CD4-positive, alpha-beta T cell treated with Interleukin-2 at 100 ng/mL for 4 hours (primary cell): Measurements from ENCODE around the gene SECISBP2L.
A peak's percentile ranks its signal among the peaks of the same experiment; 100 is the strongest.

Experiments
- DNase-seq: peaks from one replicate; pipeline ENCODE4 v3.0.0-alpha.2; 2020; ENCODE audit warnings: low spot score

The SECISBP2L gene

GRCh38 chr15:49060710-49061495, 14.7 kb upstream of the SECISBP2L start:
- no peak for DNase-seq

- no peak for DNase-seq
Observed at GRCh38 chr15:49059491-49059890, 13.2 kb upstream of the SECISBP2L start.

- DNase-seq = no peak
Observed at GRCh38 chr15:49058559-49058958, 12.3 kb upstream of the SECISBP2L start.

GRCh38 chr15:49055630-49056029, 9.4 kb upstream of the SECISBP2L start:
- DNase-seq = no peak

GRCh38 chr15:49052662-49053061, 6.4 kb upstream of the SECISBP2L start:
- no peak for DNase-seq

- no peak for DNase-seq
Observed at GRCh38 chr15:49047456-49047855, 1.2 kb upstream of the SECISBP2L start.

GRCh38 chr15:49045751-49046219, 461 bp downstream of the SECISBP2L start:
- peak; percentile 10 for DNase-seq

- DNase-seq = no peak
Observed at GRCh38 chr15:49044766-49045606, 1.3 kb downstream of the SECISBP2L start.

GRCh38 chr15:49044002-49044401, 2.2 kb downstream of the SECISBP2L start:
- DNase-seq = no peak

- DNase-seq = no peak
Observed at GRCh38 chr15:49042165-49042564, 4.1 kb downstream of the SECISBP2L start.

- DNase-seq = no peak
Observed at GRCh38 chr15:49041426-49041825, 4.8 kb downstream of the SECISBP2L start.

GRCh38 chr15:49040151-49040550, 6.1 kb downstream of the SECISBP2L start:
- no peak for DNase-seq

- DNase-seq = no peak
Observed at GRCh38 chr15:49038382-49038781, 7.9 kb downstream of the SECISBP2L start.

- DNase-seq = no peak
Observed at GRCh38 chr15:49037546-49037940, 8.7 kb downstream of the SECISBP2L start.

GRCh38 chr15:49036650-49037545, 9.3 kb downstream of the SECISBP2L start:
- peak; percentile 14 for DNase-seq

GRCh38 chr15:49035825-49036224, 10.4 kb downstream of the SECISBP2L start:
- no peak for DNase-seq

GRCh38 chr15:49032601-49033145, 13.6 kb downstream of the SECISBP2L start:
- no peak for DNase-seq

GRCh38 chr15:49031804-49032203, 14.4 kb downstream of the SECISBP2L start:
- no peak for DNase-seq

GRCh38 chr15:49026700-49027099, 19.5 kb downstream of the SECISBP2L start:
- no peak for DNase-seq

- no peak for DNase-seq
Observed at GRCh38 chr15:49024840-49025239, 21.4 kb downstream of the SECISBP2L start.

GRCh38 chr15:49023354-49023753, 22.9 kb downstream of the SECISBP2L start:
- no peak for DNase-seq

GRCh38 chr15:49015896-49016295, 30.4 kb downstream of the SECISBP2L start:
- DNase-seq = no peak
